HEK293 (cell line): ENCODE results near the gene KRT5.
"Not testable (repeated sequence)": the region's sequence is repeated elsewhere in the genome, so short reads cannot be mapped to it uniquely, and the experiment has no call there.

Source experiments
- BCL11B ChIP-seq: fragments of 450-650 bp; formaldehyde crosslinking; IDR thresholded peaks from 2 replicates; pipeline ENCODE4 v1.5.1; 2016; ENCODE audit warnings: low read depth, missing biosample characterization, missing genetic modification characterization
- SALL2 ChIP-seq: fragments of 450-650 bp; formaldehyde crosslinking; IDR thresholded peaks from 2 replicates; pipeline ENCODE4 v1.5.0; 2017; ENCODE audit warnings: missing biosample characterization, mild to moderate bottlenecking, missing genetic modification characterization, borderline replicate concordance
- SP3 ChIP-seq: fragments of 450-650 bp; formaldehyde crosslinking; IDR thresholded peaks from 2 replicates; pipeline ENCODE4 v1.5.1; 2016; ENCODE audit warnings: missing biosample characterization, missing genetic modification characterization
- ZNF626 ChIP-seq: fragments of 450-650 bp; sonication (Bioruptor Pico); formaldehyde crosslinking; IDR thresholded peaks from 2 replicates; pipeline ENCODE4 v1.5.1; 2018; ENCODE audit warnings: missing biosample characterization, missing genetic modification characterization, inconsistent platforms
- TF ChIP-seq, protein P1 (sequence below): fragments of 450-650 bp; formaldehyde crosslinking; IDR thresholded peaks from 2 replicates; pipeline ENCODE4 v1.5.1; 2016; ENCODE audit warnings: missing biosample characterization, missing genetic modification characterization
- TF ChIP-seq, protein P2 (sequence below): sonication (generic); formaldehyde crosslinking; IDR thresholded peaks from 2 replicates; pipeline ENCODE4 v1.8.1; 2022; ENCODE audit warnings: mild to moderate bottlenecking, moderate library complexity, missing genetic modification reagents
- TF ChIP-seq, protein P3 (sequence below): fragments of 450-650 bp; IDR thresholded peaks from 2 replicates; pipeline ENCODE4 v1.5.1; 2018; ENCODE audit warnings: missing biosample characterization, mild to moderate bottlenecking, missing genetic modification characterization

DNA sequence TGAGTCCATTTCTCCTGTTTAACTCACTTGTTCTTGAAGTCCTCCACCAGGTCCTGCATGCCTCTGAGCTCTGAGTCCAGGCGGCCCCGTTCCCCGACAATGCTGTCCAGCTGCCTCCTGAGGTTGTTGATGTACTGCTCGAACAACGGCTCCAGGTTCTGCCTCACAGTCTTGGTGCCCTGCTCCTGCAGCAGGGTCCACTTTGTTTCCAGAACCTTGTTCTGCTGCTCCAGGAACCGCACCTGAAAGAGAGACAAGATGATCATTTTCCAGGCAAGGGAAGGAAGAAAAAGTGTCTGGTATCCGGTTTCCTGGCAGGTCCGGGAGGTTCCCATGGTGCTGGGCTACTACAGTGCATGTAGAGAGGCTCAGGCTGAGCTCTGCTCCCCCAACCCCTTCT, 28.7 kb downstream of the KRT5 start:
- TF ChIP-seq, protein P1, sequence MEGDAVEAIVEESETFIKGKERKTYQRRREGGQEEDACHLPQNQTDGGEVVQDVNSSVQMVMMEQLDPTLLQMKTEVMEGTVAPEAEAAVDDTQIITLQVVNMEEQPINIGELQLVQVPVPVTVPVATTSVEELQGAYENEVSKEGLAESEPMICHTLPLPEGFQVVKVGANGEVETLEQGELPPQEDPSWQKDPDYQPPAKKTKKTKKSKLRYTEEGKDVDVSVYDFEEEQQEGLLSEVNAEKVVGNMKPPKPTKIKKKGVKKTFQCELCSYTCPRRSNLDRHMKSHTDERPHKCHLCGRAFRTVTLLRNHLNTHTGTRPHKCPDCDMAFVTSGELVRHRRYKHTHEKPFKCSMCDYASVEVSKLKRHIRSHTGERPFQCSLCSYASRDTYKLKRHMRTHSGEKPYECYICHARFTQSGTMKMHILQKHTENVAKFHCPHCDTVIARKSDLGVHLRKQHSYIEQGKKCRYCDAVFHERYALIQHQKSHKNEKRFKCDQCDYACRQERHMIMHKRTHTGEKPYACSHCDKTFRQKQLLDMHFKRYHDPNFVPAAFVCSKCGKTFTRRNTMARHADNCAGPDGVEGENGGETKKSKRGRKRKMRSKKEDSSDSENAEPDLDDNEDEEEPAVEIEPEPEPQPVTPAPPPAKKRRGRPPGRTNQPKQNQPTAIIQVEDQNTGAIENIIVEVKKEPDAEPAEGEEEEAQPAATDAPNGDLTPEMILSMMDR (tag by site-specific recombination): not testable (repeated sequence)
- TF ChIP-seq, protein P2, sequence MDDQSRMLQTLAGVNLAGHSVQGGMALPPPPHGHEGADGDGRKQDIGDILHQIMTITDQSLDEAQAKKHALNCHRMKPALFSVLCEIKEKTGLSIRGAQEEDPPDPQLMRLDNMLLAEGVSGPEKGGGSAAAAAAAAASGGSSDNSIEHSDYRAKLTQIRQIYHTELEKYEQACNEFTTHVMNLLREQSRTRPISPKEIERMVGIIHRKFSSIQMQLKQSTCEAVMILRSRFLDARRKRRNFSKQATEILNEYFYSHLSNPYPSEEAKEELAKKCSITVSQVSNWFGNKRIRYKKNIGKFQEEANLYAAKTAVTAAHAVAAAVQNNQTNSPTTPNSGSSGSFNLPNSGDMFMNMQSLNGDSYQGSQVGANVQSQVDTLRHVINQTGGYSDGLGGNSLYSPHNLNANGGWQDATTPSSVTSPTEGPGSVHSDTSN (CRISPR knock-in tag): not testable (repeated sequence)
- not testable (repeated sequence) for TF ChIP-seq ZNF626 (tag by site-specific recombination); SALL2 (tag by site-specific recombination); SP3; BCL11B (tag by site-specific recombination)
- TF ChIP-seq, protein P3, sequence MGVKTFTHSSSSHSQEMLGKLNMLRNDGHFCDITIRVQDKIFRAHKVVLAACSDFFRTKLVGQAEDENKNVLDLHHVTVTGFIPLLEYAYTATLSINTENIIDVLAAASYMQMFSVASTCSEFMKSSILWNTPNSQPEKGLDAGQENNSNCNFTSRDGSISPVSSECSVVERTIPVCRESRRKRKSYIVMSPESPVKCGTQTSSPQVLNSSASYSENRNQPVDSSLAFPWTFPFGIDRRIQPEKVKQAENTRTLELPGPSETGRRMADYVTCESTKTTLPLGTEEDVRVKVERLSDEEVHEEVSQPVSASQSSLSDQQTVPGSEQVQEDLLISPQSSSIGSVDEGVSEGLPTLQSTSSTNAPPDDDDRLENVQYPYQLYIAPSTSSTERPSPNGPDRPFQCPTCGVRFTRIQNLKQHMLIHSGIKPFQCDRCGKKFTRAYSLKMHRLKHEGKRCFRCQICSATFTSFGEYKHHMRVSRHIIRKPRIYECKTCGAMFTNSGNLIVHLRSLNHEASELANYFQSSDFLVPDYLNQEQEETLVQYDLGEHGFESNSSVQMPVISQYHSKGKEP (tag by site-specific recombination): not testable (repeated sequence)
